ENCODE results near the gene ABCC5.

GRCh38 chr3:184011230-184011876 lies 6.3 kb downstream of the ABCC5 start:
- TF ChIP-seq POLR2AphosphoS5 (IDR thresholded peaks at IDR 0.05; ENCODE audit: low read depth, low read length) (no peak), POLR2A (IDR thresholded peaks at IDR 0.05; ENCODE audit: low read depth, low read length) (no peak), SPI1 (IDR thresholded peaks at IDR 0.05; ENCODE audit: low read depth, low read length) (no peak), TAF1 (IDR thresholded peaks at IDR 0.05; ENCODE audit: low read depth, low read length) (no peak), PAX5 (IDR thresholded peaks at IDR 0.05; ENCODE audit: insufficient read depth, low read length, severe bottlenecking) (no peak), POU2F2 (IDR thresholded peaks at IDR 0.05; ENCODE audit: low read depth, low read length) (no peak)
